GM12872 (cell line): Measurements from ENCODE around the gene TSC1.

Experiments
- TF ChIP-seq, protein P1 (sequence below): IDR thresholded peaks from 3 replicates; pipeline ENCODE4 v1.5.1; 2011; ENCODE audit warnings: low read depth, mild to moderate bottlenecking, low read length, moderate library complexity; ENCODE audit not compliant: insufficient read depth

TSC1 gene

DNA sequence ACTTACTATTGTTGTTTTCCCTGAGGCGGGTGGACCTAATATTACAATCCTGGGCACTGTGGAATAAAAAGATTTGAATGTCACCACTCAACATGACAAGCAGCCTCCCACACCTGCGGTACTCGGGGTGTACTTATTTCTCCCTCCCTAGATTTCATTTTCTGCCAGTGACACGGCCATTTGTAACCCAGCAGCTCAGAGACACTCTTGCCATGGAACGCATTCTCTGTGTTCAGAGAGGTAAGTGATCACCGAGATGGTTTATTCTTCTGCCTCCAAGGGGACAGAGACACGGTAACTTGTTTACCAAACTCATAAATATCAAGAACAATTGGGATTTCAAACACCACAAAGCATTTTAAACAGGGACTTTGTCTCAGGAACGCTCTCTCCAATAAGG, 77.5 kb downstream of the TSC1 start:
- TF ChIP-seq, protein P1, sequence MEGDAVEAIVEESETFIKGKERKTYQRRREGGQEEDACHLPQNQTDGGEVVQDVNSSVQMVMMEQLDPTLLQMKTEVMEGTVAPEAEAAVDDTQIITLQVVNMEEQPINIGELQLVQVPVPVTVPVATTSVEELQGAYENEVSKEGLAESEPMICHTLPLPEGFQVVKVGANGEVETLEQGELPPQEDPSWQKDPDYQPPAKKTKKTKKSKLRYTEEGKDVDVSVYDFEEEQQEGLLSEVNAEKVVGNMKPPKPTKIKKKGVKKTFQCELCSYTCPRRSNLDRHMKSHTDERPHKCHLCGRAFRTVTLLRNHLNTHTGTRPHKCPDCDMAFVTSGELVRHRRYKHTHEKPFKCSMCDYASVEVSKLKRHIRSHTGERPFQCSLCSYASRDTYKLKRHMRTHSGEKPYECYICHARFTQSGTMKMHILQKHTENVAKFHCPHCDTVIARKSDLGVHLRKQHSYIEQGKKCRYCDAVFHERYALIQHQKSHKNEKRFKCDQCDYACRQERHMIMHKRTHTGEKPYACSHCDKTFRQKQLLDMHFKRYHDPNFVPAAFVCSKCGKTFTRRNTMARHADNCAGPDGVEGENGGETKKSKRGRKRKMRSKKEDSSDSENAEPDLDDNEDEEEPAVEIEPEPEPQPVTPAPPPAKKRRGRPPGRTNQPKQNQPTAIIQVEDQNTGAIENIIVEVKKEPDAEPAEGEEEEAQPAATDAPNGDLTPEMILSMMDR, result no peak

DNA sequence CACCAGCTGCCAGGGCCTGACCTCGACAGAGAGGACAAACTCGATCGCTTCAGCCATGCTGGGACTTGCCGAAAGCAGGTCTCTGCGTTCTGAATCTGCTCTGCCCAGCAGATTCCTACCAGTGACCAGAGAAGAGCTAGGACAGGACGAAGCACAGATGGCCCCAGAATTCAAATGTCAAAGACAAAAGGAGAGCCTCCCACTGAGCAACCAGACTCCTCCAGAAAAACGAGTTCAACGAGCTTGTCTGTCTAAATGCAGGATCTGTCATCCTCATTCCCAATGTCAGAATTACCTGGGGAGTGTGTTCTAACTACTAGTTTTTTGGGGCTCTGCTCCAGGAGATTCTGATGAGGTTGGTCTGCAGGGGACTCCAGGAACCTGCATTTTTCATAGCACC, 79.7 kb downstream of the TSC1 start:
- TF ChIP-seq, protein P1, result no peak

DNA sequence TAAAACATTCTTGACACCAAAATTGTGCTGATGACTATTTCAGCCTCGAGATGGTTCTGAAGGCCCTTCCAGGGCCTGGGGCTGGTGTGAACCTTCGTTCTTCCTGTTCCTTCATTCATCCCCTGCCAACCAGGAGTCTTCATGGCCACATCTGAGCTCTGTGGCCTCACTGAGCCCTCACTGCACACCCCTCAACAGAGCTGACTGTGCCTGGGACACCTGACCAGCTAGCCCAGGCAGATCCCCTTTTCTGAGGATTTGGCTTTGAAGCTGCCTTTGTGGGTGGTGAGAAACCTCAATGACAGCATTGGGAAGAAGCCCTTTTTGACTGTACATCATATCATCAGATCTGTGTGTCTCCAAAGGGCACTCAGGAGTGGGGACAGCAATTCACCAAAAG, 80.1 kb downstream of the TSC1 start:
- TF ChIP-seq, protein P1, result no peak

DNA sequence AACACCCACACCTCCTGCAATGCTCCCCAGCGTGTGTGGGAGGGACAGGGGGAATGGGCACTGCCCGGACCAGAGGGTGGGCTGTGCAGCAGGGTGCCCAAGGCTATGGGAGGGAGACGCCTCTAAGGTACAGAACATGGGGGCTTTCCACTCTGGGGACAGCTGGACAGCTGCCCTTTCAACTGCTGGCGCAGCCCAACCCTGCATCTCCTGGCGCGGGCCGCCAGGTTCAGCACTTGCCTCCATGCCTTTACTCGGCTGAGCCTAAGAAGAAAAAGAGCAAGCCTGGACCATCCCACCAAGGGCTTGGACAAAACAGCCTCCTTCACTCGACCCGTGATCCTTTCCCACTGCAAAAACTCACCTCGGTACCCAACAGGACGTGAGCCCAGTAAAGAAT, 81.3 kb downstream of the TSC1 start:
- TF ChIP-seq, protein P1, result no peak

DNA sequence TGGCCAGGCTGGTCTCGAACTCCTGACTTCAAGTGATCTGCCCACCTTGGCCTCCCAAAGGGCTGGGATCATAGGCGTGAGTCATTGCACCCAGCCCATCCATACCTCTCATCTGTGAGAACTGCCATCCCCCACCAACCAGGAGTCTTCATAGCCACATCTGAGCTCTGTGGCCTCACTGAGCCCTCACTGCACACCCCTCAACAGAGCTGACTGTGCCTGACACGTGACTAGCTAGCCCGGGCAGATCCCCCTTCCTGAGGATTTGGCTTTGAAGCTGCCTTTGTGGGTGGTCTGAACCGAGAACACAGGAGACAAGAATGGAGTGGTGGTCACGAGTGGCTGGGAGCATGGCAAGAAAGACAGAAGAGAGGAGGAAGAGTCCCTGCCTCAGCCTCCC, 81.9 kb downstream of the TSC1 start:
- TF ChIP-seq, protein P1, result no peak

DNA sequence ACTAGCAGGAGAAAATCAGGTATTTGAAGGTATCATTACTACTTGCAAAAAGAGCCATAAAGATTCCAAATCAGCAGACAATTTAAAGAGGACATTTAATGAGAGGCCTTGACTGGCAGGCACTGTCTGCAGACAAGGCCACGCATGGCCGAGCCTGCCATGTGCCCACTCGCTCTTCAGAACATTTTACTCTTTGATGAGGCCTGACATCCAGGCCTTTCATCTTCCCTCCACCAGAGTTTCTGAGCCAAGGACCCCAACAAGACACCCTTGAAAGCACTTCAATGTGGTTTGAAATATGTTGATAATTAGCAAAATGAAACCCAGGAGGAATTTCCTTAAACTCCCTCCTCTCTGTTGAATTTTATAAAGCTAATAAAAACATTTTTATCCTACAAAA, 82.8 kb downstream of the TSC1 start:
- TF ChIP-seq, protein P1, result no peak

DNA sequence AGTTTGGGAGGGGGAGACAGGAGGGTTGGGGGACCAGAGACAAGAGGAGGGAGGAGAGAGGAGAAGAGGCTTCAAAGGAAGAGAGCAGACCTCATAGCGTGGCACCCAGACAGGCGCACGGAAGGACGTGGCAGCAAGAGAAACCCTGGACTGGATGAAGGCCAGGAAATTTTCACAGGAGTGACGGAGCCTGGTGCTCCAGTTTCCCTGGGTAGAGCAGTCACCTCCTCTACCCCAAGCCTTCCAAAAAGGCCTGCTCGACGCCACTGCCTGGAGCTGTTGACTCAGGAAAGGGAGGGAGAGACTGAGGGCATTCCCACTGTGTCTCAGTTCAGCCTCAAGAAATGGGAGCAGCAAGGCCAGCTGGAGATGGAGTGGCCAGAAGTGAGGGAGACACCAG, 85.7 kb downstream of the TSC1 start:
- TF ChIP-seq, protein P1, result no peak
